ENCODE data around the gene AGPAT1. TPM values are rescaled to one million over a fixed set of nuclear protein-coding genes. Genes with fewer than 3 reads are reported as not detected.

Gene AGPAT1
- total RNA-seq, 2 experiments from 2014 or later: 24.5 to 28.1 TPM

GRCh38 chr6:32196682-32197616, 21.1 kb upstream of the AGPAT1 start:
- no peaks in the 10 kb centered on the region for H3K36me3 ChIP-seq (ENCODE audit: insufficient read depth, low read length)
- peaks cover 7% of the 10 kb centered on the region; the same call in 1 of the 2 replicates for H3K79me2 ChIP-seq (ENCODE audit: insufficient read depth, low read depth, low read length)
- H3K4me2 ChIP-seq (ENCODE audit: low read length): peak overlapping the region; percentile 74
- DNase-seq (ENCODE audit: low spot score): no peak
- peaks cover 44% of the 10 kb centered on the region for H3K4me1 ChIP-seq (ENCODE audit: insufficient read depth, low read length, poor library complexity, severe bottlenecking)
- CTCF ChIA-PET (ENCODE audit: unreplicated experiment): interaction anchor here (0.6 kb wide), 2 partner anchors 87 to 651 kb away, joined by 7 to 15 read pairs; no protein-coding TSS in a partner anchor
- no peaks in the 10 kb centered on the region for H3K9me3 ChIP-seq (ENCODE audit: low read length)
- POLR2A ChIA-PET: interaction anchor here (0.6 to 0.9 kb wide), 4 partner anchors 9 to 54 kb away, joined by 3 to 6 read pairs (median 4); partner anchors contain the start of gene NOTCH4
- H4K20me1 ChIP-seq (ENCODE audit: insufficient read depth, low read length): no peaks in the 10 kb centered on the region
- no peaks in the 10 kb centered on the region for H3K9me2 ChIP-seq (ENCODE audit: insufficient read depth, low read length)
- TF ChIP-seq, protein P1, sequence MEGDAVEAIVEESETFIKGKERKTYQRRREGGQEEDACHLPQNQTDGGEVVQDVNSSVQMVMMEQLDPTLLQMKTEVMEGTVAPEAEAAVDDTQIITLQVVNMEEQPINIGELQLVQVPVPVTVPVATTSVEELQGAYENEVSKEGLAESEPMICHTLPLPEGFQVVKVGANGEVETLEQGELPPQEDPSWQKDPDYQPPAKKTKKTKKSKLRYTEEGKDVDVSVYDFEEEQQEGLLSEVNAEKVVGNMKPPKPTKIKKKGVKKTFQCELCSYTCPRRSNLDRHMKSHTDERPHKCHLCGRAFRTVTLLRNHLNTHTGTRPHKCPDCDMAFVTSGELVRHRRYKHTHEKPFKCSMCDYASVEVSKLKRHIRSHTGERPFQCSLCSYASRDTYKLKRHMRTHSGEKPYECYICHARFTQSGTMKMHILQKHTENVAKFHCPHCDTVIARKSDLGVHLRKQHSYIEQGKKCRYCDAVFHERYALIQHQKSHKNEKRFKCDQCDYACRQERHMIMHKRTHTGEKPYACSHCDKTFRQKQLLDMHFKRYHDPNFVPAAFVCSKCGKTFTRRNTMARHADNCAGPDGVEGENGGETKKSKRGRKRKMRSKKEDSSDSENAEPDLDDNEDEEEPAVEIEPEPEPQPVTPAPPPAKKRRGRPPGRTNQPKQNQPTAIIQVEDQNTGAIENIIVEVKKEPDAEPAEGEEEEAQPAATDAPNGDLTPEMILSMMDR (conservative IDR thresholded peaks at IDR 0.05; ENCODE audit: low read length): 0 out of 2 replicates have a peak, but pooled peaks have one; percentile 14
- no peak for TF ChIP-seq EZH2phosphoT487 (IDR thresholded peaks at IDR 0.05; ENCODE audit: borderline replicate concordance, low read depth, low read length)
- H2AFZ ChIP-seq (ENCODE audit: low read length): no peak overlapping the region; the same call in 1 of the 2 replicates
- BruUV-seq (replicated peaks): no TSS peak
- intact Hi-C loops (cut with micrococcal nuclease; ENCODE audit: unreplicated experiment): no loop called here
- H3K27ac ChIP-seq (ENCODE audit: low read depth, low read length, poor library complexity, severe bottlenecking): peak overlapping the region; percentile 72
- H3K4me3 ChIP-seq (ENCODE audit: low read depth, low read length, poor library complexity, severe bottlenecking): peak overlapping the region; percentile 79

GRCh38 chr6:32195902-32196681, 20.2 kb upstream of the AGPAT1 start:
- Histone ChIP-seq H3K36me3 (ENCODE audit: insufficient read depth, low read length) (no peaks in the 10 kb centered on the region), H4K20me1 (ENCODE audit: insufficient read depth, low read length) (no peaks in the 10 kb centered on the region), H3K9me2 (ENCODE audit: insufficient read depth, low read length) (no peaks in the 10 kb centered on the region), H3K27ac (ENCODE audit: low read depth, low read length, poor library complexity, severe bottlenecking) (peak overlapping the region; percentile 72), H2AFZ (ENCODE audit: low read length) (peak overlapping the region; percentile 59; the same call in 1 of the 2 replicates), H3K4me3 (ENCODE audit: low read depth, low read length, poor library complexity, severe bottlenecking) (peak overlapping the region; percentile 79), H3K9me3 (ENCODE audit: low read length) (no peaks in the 10 kb centered on the region), H3K4me1 (ENCODE audit: insufficient read depth, low read length, poor library complexity, severe bottlenecking) (peaks cover 47% of the 10 kb centered on the region), H3K4me2 (ENCODE audit: low read length) (peak overlapping the region; percentile 74), H3K79me2 (ENCODE audit: insufficient read depth, low read depth, low read length) (peaks cover 16% of the 10 kb centered on the region; the same call in 1 of the 2 replicates)
- intact Hi-C loops (cut with micrococcal nuclease; ENCODE audit: unreplicated experiment): loop anchor here (1.0 to 2.0 kb wide), 6 partner anchors 18 to 298 kb away; partner anchors contain the start of genes NOTCH4, PPT2 and RNF5
- TSS peak; percentile 92 for BruUV-seq (replicated peaks)
- DNase-seq (ENCODE audit: low spot score): peak; percentile 73
- CTCF ChIA-PET (ENCODE audit: unreplicated experiment): interaction anchor here (0.6 kb wide), 2 partner anchors 86 to 651 kb away, joined by 7 to 15 read pairs; no protein-coding TSS in a partner anchor
- no peak for TF ChIP-seq EZH2phosphoT487 (IDR thresholded peaks at IDR 0.05; ENCODE audit: borderline replicate concordance, low read depth, low read length)
- TF ChIP-seq, protein P1 (conservative IDR thresholded peaks at IDR 0.05; ENCODE audit: low read length): no peak
- POLR2A ChIA-PET: interaction anchor here (0.7 to 1.2 kb wide), 3 partner anchors 17 to 49 kb away, joined by 3 to 5 read pairs (median 5); no protein-coding TSS in a partner anchor
